Heart right ventricle (tissue), 16 donors: ENCODE measurements around the gene RUVBL2. TPM values are rescaled to one million over a fixed set of nuclear protein-coding genes. Genes with fewer than 3 reads are reported as not detected.

ENCODE experiments used
- ATAC-seq, 8 donors: fragments of 200-7000 bp; cut with Tn5 transposase; one replicate each; pipeline ENCODE4 v1.9.1; 2020; ENCODE audit warnings: mild to moderate bottlenecking in 8 of 8, moderate library complexity in 8 of 8, moderate number of reproducible peaks in 1 of 8
- DNase-seq, 2 donors: peaks; one replicate each; pipeline ENCODE4 v3.0.0-alpha.2; 2020
- H3K27ac ChIP-seq, 10 donors: fragments of 200-600 bp; sonication (generic) in 2 of 10; one replicate each; pipeline versions ENCODE4 v1.5.0 to v1.8.0; 2020 to 2022; ENCODE audit warnings: mild to moderate bottlenecking in 3 of 10
- H3K27me3 ChIP-seq, 7 donors: fragments of 200-600 bp; one replicate each; pipeline ENCODE4 v1.8.0; 2021 to 2022; ENCODE audit warnings: mild to moderate bottlenecking in 2 of 7
- H3K36me3 ChIP-seq, 9 donors: fragments of 200-600 bp; sonication (generic) in 1 of 9; one replicate each; pipeline versions ENCODE4 v1.5.0 to v1.8.0; 2020 to 2022; ENCODE audit warnings: mild to moderate bottlenecking in 2 of 9
- H3K4me1 ChIP-seq, 9 donors: fragments of 200-600 bp; sonication (generic) in 1 of 9; one replicate each; pipeline versions ENCODE4 v1.5.0 to v1.8.0; 2020 to 2022; ENCODE audit warnings: mild to moderate bottlenecking in 4 of 9
- H3K4me3 ChIP-seq, 10 donors: fragments of 200-600 bp; sonication (generic) in 2 of 10; one replicate each; pipeline versions ENCODE4 v1.5.0 to v1.8.0; 2020 to 2022; ENCODE audit warnings: mild to moderate bottlenecking in 7 of 10, moderate library complexity in 2 of 10
- H3K9me3 ChIP-seq, 11 donors: fragments of 200-600 bp in 10 of 11; sonication (generic) in 2 of 11; one replicate each; pipeline versions ENCODE4 v1.5.0 to v1.8.0; 2013 to 2022; ENCODE audit warnings: mild to moderate bottlenecking in 2 of 11, control low read depth in 1 of 11, moderate library complexity in 1 of 11
- WGBS, 2 donors: extraction: QIAGEN DNeasy Blood & Tissue Kit; methylation state at CpG; one replicate each; pipeline ENCODE4 v1.1.7; 2013; ENCODE audit warnings: inconsistent platforms in 1 of 2; 5-methylcytosine and 5-hydroxymethylcytosine counted together
- intact Hi-C, 10 donors: fragments of 100-400 bp; cut with DNase I; formaldehyde crosslinking; loops; one replicate each; pipeline versions ENCODE4 v1.11.1 to v1.14.2; 2022
- polyA plus RNA-seq, 2 donors: library from polyadenylated mRNA; stranded (reverse); fragments of 200-250 nt; gene quantifications; one replicate each; pipeline ENCODE4 v1.2.3, GENCODE V29; 2013
- total RNA-seq, 10 donors: library from RNA; stranded (reverse); fragmentation: NEBNext Ultra II Directional in 3 of 10; extraction: Animal tissue kit (Norgen Biotek cat#: 25700) in 3 of 10; gene quantifications; one replicate each; pipeline versions ENCODE4 v1.2.1 to v1.2.4, GENCODE V29; 2021 to 2023
- TF ChIP-seq, protein P1 (sequence below), 9 donors: fragments of 200-600 bp; sonication (generic) in 2 of 9; IDR thresholded peaks; one replicate each; pipeline versions ENCODE4 v1.5.0 to v1.8.0; 2021 to 2022; ENCODE audit warnings: antibody characterized with exemption in 9 of 9, mild to moderate bottlenecking in 5 of 9, moderate library complexity in 1 of 9
- donor health status: Arrhythmogenic right ventricular cardiomyopathy.
- donor health status: ischemic (EF 13 %, LVEDD 7.1; RV severe dilation, severe dysfunction).
- donor health status: healthy with polysubstance abuse.
- donor health status: DM: no; HTN: yes; CAD: no.
- donor health status: DM: no; HTN: no; CAD: no.
- donor health status: ischemic (EF 25% LVEDD 6.9; RV normal size, moderate dysfunction).
- donor health status: ischemic (EF 25% LVEDD 5.7; RV mildly dilated, moderate dysfunction).
- donor health status: healthy.
- donor health status: DM: yes; HTN: yes; CAD: no.
- donor health status: Ischemic cardiomyopathy.
- donor health status: ischemic (EF 35%, LVEDD 5.7; RV mildly dilated, moderate dysfunction).
- donor health status: nonischemic (EF 11% LVEDD 7.7; RV severe dilation, severe dysfunction).
- donor health status: DM: yes; HTN: yes; CAD: no.
- donor health status: PGD.
- donor health status: ischemic (EF 29% LVEDD 5.4; RV normal size, mild dysfunction).
- donor health status: nonischemic (EF 23%, LVEDD 6.1; RV moderate dilation, normal function).

The RUVBL2 gene
- total and polyA plus RNA-seq, 12 donors, result 40.1 to 108 (median 49.8) TPM

- Histone ChIP-seq H3K36me3 (peaks cover 0 to 23% (median 0%) of the 10 kb centered on the region in 9 donors), H3K4me3 (no peak overlapping the region), H3K4me1 (peaks cover 5 to 29% (median 19%) of the 10 kb centered on the region in 9 donors), H3K9me3 (no peaks in the 10 kb centered on the region), H3K27me3 (no peaks in the 10 kb centered on the region), H3K27ac (no peak overlapping the region)
- no peak for ATAC-seq
- 85 to 87% methylated on average over 4 of the region's 4 CpGs for WGBS, 2 donors
- no peak for DNase-seq
- TF ChIP-seq, protein P1, sequence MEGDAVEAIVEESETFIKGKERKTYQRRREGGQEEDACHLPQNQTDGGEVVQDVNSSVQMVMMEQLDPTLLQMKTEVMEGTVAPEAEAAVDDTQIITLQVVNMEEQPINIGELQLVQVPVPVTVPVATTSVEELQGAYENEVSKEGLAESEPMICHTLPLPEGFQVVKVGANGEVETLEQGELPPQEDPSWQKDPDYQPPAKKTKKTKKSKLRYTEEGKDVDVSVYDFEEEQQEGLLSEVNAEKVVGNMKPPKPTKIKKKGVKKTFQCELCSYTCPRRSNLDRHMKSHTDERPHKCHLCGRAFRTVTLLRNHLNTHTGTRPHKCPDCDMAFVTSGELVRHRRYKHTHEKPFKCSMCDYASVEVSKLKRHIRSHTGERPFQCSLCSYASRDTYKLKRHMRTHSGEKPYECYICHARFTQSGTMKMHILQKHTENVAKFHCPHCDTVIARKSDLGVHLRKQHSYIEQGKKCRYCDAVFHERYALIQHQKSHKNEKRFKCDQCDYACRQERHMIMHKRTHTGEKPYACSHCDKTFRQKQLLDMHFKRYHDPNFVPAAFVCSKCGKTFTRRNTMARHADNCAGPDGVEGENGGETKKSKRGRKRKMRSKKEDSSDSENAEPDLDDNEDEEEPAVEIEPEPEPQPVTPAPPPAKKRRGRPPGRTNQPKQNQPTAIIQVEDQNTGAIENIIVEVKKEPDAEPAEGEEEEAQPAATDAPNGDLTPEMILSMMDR (IDR thresholded peaks at IDR 0.05), result no peak
- intact Hi-C loops, result loop anchor here in 4 of 10 donors (5.0 to 10.0 kb wide), 3 partner anchors 51 to 478 kb away; partner anchors contain the start of genes NUCB1 (in 4 of the 4) and CA11 (in 1 of the 4)
Observed at GRCh38 chr19:48953141-48953540, 40.5 kb upstream of the RUVBL2 start.

DNA sequence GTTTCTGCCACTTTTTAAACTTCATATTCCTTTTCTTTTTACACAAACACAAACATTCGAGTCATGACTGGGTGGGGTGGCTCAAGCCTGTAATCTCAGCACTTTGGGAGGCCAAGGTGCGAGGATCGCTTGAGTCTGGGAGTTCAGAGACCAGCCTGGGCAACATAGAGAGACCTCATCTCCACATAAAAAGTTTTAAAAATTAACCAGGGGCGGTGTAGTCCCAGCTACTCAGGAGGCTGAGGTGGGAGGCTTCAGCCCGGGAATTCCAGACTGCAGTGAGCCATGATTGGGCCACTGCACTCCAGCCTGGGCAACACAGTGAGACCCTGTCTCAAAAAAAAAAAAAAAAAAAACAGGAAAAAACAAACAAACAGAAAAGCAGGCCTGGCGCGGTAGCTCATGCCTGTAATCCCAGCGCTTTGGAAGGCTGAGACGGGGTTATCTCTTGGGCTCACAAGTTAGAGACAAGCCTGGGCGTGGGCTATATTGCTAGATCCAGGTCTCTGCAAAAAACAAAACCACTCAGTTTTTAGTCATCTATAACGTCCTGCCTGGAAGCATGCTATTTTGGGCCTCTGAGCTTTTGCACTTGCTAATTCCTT lies 39.6 kb upstream of the RUVBL2 start:
- intact Hi-C loops, result loop anchor here in 4 of 10 donors (5.0 to 10.0 kb wide), 3 partner anchors 52 to 479 kb away; partner anchors contain the start of genes NUCB1 (in 4 of the 4) and CA11 (in 1 of the 4)
- H3K36me3 ChIP-seq, result peaks cover 0 to 30% (median 0%) of the 10 kb centered on the region in 9 donors
- H3K27me3 ChIP-seq, result no peaks in the 10 kb centered on the region
- no peaks in the 10 kb centered on the region for H3K9me3 ChIP-seq
- peak overlapping the region; percentile 26 to 96 (median 88) for H3K27ac ChIP-seq
- peak in 1 of 8 donors; percentile 6 for ATAC-seq
- peak overlapping the region; percentile 76 to 98 (median 88) for H3K4me3 ChIP-seq
- WGBS, 2 donors, result 49 to 50% methylated on average over 11 of the region's 11 CpGs
- no peak for DNase-seq
- TF ChIP-seq, protein P1 (IDR thresholded peaks at IDR 0.05), result no peak
- H3K4me1 ChIP-seq, result peaks cover 5 to 29% (median 19%) of the 10 kb centered on the region in 9 donors

DNA sequence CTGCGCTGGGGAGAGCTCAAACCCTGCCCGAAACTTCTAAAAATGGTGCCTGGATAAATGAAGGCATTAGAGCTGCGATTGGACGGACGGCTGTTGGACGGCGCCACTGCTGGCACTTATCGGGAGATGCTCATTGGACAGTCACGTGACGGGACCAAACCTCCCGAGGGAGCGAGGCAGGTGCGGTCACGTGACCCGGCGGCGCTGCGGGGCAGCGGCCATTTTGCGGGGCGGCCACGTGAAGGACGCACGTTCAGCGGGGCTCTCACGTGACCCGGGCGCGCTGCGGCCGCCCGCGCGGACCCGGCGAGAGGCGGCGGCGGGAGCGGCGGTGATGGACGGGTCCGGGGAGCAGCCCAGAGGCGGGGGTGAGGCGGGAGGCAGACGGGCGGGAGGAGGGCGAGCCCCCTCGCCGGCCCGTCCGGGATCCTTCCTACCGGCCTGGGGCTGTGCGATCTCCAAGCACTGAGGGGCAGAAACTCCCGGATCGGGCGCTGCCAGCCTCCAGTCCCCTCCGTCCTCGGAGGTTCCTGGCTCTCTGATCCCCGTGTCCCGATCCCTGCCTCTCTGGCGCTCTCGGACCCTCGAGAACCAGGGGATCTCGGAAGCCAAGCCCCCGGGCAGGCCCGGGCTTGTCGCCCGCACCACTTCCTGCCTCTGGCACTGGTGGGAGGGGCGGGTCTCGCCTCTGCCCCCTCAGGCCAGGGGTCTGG lies 38.9 kb upstream of the RUVBL2 start, which contains the start of gene BAX:
TSS of gene BAX (plus strand) at position 281 of the 713 bp plus-strand sequence. CDS start at position 335, 54 bp downstream.
- WGBS, 2 donors, result 0% methylated on average over 61 to 71 of the region's 71 CpGs
- no peaks in the 10 kb centered on the region for H3K9me3 ChIP-seq
- H3K27ac ChIP-seq, result peak within 1 kb of the TSS; percentile 57 to 96 (median 88)
- peaks cover 5 to 33% (median 19%) of the 10 kb centered on the region in 9 donors for H3K4me1 ChIP-seq
- no peaks in the 10 kb centered on the region for H3K27me3 ChIP-seq
- peak within 1 kb of the TSS; percentile 76 to 98 (median 88) for H3K4me3 ChIP-seq
- DNase-seq, result peak; percentile 96 to 98
- ATAC-seq, result peak; percentile 91 to 97 (median 94)
- intact Hi-C loops, result loop anchor here in 4 of 10 donors (5.0 to 10.0 kb wide), 3 partner anchors 52 to 480 kb away; partner anchors contain the start of genes NUCB1 (in 4 of the 4) and CA11 (in 1 of the 4)
- H3K36me3 ChIP-seq, result peaks cover 0 to 30% (median 0%) of the 10 kb centered on the region in 9 donors
- TF ChIP-seq, protein P1 (IDR thresholded peaks at IDR 0.05), result peak in 1 of 9 donors; percentile 10
